GM19193 (cell line): ENCODE data around the gene MOB3B.

Source experiments
- POLR2A ChIP-seq: IDR thresholded peaks from 4 replicates; pipeline ENCODE4 v1.6.1; 2011; ENCODE audit not compliant: insufficient read depth, insufficient read length; ENCODE audit errors: extremely low read depth

The MOB3B gene

GRCh38 chr9:27534131-27534530 lies 4.5 kb upstream of the MOB3B start:
- no peak for TF ChIP-seq POLR2A

- TF ChIP-seq POLR2A, result no peak
These were observed 3.7 kb upstream of the MOB3B start for GRCh38 chr9:27533311-27533710.

GRCh38 chr9:27532046-27532445 lies 2.4 kb upstream of the MOB3B start:
- no peak for TF ChIP-seq POLR2A

GRCh38 chr9:27530915-27531755 lies 1.5 kb upstream of the MOB3B start:
- no peak for TF ChIP-seq POLR2A

- TF ChIP-seq POLR2A, result peak; percentile 22
These were observed 713 bp downstream of the MOB3B start for GRCh38 chr9:27528886-27529315.

- TF ChIP-seq POLR2A, result peak; percentile 44
These were observed 1.3 kb downstream of the MOB3B start for GRCh38 chr9:27528076-27528885.

DNA sequence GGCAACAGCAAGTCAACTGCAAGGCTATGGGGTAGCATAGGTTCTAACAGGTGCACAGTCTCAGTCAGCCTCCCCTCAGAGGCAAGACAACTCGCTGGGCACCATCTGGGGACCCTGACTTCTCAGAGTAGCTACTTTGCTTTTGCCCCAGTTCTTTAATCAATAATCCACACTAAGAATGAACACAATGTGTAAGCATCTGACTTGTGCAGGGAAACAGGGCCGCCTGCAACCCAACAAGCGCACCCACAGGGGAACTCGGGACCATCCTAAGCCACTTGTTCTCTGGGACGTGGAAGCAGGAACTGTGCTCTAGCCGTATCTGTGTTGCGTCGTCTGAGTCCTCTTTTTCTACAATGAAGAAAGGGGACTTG lies 1.9 kb downstream of the MOB3B start:
- no peak for TF ChIP-seq POLR2A

DNA sequence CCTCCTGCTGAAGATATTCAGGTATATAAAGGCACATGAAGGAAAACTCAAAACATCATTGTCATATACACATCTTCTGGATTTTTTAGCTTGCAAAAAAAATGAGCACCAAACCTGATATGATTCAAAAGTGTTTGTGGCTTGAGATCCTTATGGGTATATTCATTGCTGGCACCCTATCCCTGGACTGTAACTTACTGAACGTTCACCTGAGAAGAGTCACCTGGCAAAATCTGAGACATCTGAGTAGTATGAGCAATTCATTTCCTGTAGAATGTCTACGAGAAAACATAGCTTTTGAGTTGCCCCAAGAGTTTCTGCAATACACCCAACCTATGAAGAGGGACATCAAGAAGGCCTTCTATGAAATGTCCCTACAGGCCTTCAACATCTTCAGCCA lies 5.4 kb downstream of the MOB3B start, which contains the start of gene IFNK:
TSS of gene IFNK (plus strand) at position 55 of the 400 bp plus-strand sequence. CDS start at position 102, 47 bp downstream.
- TF ChIP-seq POLR2A, result no peak

- TF ChIP-seq POLR2A, result no peak
These were observed 6.5 kb downstream of the MOB3B start for GRCh38 chr9:27523141-27523540.

GRCh38 chr9:27520986-27521385 lies 8.6 kb downstream of the MOB3B start:
- no peak for TF ChIP-seq POLR2A

- no peak for TF ChIP-seq POLR2A
These were observed 9.8 kb downstream of the MOB3B start for GRCh38 chr9:27519466-27520465.

GRCh38 chr9:27518809-27519208 lies 10.8 kb downstream of the MOB3B start:
- no peak for TF ChIP-seq POLR2A

DNA sequence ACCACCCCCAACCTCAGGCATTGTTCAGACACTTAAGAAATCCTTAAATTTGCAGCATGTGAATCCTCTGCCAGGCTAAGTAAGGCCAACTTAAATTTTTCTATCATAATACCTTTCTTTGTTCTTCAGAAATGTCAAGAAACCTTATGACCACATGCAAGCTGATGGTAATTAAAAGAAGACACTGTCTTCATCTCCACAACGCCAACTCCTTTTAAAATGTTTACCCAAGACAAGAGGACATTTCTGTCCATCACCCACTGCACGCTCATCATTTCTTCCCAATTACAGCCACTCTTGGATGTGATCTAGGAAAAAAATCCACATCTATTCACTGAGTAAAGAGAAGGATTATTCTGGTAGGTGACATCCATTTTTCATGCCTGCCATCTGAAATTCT lies 11.6 kb downstream of the MOB3B start:
- TF ChIP-seq POLR2A, result no peak

DNA sequence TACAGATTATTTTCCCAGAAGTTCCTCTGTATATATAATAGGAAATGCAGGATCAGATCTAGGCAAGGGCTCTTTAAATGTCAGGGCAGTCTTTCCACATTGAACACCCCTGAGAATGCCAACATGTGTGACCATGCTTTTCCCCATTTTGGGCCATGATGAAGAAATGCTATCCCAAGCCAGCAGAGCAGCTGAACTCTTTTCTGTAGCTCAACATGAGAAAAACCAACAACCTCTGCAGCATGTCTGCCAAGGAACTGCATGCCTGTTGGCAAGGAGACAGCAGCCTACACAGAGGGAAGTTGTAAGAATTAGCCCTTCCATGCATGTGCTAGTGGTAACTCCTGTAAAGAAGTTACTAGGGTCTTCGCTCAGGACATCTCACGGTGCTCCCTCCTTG lies 15.1 kb downstream of the MOB3B start:
- TF ChIP-seq POLR2A, result no peak
